ENCODE measurements around the gene ARHGAP31.

GRCh38 chr3:119357190-119357589, 63.0 kb downstream of the ARHGAP31 start:
- TF ChIP-seq CTCF (IDR thresholded peaks at IDR 0.05) = no peak
- TF ChIP-seq POLR2A (IDR thresholded peaks at IDR 0.05) = no peak

Data from right lobe of liver (tissue), 4 donors.